Stimulated activated naive CD4-positive, alpha-beta T cell treated with Interleukin-2 at 50 U/mL for 16 hours (primary cell): ENCODE measurements around the gene CGNL1.

Experiments used
- DNase-seq: peaks from one replicate; lab custom pipeline; 2025; lab: John Stamatoyannopoulos, UW

CGNL1 gene

DNA sequence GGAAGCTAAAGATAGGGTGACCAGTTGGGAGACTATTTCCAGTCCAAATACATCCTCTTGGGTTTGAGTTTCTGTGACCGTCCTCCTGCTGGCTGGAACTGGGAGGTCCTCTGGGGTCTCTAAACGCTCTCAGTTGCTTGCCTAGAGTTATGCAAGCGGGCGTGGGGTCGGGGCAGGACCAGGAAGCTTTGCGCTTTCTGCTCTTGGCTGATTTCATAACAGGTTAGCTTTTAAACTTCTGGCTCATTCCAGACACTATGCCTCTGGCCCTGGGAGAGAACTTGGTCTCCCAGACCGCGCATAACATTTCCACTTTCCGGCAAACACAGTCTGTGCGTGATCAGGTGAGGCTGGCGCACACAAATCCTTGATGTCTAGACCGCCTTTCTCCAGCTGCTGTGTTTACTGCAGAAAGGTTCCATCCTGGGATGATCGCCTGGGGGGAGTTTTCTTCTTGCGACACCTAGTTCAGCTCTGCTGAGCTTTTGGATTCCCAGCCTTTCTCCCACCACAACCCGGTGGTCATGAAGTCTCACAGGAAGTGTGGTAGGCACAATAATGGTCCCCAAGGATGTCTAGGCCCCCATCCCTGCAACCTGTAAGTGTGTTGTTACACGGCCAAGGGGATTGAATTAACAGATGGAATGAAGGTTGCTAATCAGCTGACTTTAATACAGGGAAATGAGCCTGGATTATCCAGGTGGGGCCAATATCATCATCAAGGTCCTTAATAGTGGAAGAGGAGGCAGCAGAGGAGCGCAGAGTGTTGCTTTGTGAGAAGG, 23.6 kb upstream of the CGNL1 start:
- no peak for DNase-seq

DNA sequence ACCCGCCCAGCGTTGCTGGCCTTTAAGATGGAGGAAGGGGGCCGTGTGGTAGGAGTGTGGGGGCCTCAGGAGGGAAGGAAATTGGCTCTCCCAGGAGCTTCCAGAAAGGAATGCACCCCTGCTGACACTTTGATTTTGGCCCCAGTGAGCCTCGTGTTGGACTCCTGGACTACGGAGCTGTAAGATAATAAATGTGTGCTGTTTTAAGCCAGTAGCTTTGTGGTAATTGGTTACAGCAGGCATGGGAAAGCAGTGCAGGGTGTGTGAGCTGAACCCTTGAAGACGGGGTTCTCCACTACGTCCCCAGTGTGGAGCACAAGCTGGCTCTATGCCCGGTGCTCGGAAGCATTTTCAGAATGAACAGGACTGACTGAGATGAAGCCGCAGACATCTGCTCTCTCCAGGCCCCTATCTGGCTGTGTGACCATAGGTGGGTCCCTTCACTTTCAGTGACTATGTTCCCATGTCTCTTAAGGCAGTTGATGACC, 22.9 kb upstream of the CGNL1 start:
- no peak for DNase-seq

DNA sequence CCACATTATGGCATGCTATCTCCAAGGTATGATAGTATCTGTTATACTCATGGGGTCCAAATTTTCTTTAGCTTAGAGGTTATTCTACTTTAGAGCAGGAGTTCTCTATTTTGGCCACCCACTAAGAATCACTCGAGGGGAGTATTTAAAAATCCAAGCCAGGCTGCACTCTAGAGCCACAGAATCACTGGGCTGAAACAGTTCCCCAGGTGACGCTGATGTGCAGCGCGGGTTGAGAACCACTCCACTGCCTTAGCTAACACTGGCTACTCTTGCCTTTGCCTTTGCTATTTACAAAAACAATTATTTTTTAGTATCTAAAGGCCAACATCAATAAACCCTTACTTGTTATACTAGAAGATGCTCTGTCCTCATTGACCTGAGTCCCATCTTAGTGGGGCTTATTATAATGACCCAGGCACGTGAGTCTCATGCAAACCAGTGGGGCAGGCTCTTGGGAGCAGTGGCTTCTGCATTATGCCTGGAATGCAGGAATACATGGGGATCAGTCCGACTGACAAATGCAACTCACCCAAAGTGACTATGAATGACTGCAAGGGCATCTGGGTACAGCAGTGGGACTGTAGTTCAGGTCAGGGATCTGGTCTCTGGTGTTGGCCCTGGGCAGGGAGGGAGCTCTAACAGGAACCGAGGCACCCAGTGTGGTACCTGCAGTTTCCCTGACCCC, 21.7 kb upstream of the CGNL1 start:
- DNase-seq = no peak

DNA sequence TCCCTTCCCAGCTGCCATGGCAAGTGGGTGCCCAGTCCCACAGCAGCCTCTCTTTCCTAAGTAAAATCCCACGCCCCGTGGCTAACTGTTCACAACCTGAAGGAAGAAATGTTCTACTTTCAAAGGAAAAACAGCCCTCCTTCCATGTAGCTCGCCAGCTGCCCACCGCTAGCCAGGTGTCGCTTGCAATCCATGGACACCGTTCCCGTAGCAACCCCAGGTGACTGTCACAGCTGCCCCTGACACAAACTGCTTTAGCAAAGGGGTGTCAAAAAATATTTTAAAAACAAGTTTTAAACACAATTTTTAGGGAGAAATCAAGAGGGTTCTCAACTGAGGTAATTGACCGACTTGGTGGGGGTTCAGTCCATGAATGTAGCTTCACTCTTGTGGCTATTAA, 21.0 kb upstream of the CGNL1 start:
- DNase-seq = no peak

DNA sequence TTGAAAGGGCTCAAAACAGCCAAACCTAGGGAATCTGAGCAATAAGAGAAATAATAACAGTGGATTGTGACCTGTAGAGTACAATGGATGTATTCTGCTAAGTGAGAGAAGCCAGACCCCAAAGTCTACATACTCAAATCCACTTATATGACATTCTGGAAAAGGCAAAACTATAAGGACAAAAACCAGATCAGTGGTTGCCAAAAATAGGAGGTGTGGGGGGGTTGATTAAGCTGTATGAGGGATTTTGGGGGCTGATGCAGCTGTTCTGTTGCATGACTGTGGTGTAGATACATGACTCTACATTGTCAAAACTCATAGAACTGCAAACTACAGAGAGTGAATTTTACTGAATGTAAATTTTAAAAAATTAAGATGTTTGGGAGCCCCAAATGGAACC, 20.1 kb upstream of the CGNL1 start:
- DNase-seq = no peak

DNA sequence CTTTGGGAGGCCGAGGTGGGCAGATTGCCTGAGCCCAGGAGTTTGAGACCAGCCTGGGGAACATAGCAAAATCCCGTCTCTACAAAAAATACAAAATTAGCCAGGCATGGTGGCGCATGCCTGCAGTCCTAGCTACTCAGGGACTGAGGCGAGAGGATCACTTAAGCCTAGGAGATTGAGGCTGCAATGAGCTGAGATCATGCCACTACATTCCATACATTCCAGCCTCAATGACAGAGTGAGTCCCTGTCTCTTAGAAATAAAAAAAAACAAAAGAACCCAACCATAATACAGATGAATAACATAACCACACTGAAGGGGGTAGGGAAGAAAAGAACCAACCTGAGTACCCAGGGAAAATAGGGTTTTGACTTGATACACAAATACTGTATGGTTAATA, 19.7 kb upstream of the CGNL1 start:
- no peak for DNase-seq

DNA sequence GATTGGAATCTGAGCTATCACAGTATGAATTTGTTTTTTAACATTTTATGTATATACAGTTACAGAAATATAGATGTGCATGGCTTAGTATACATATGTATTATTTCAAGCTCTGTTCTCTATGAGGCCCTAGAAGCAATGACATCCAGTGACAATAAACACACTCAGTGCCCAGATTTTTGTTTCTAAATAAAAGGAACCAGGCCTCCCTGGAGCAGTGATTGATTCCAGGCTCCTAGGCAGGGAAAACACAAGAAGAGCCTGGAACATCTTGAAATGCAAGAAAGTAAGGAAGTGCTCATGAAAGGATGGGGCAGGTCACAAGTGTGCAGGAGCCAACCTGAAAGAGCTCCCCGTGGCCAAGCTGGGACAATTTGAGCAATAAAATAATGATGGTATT, 18.5 kb upstream of the CGNL1 start:
- DNase-seq = no peak

DNA sequence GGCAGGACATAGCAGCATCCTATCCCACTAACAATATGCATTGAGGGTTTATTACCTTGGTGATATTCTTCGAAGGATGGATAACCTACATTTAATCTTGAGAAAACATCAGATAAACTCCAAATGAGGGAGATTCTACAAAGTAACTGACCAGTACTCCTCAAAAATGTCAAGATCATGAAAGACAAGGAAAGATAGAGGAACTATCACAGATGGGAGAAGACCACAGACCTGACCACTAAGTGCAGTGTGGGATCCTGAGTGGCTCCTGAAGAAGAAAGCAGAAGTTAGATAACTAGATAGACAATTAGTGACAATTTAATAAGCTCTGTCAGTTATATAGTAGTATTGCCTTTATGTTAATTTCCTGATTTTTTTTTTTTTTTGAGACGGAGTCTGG, 17.7 kb upstream of the CGNL1 start:
- no peak for DNase-seq

DNA sequence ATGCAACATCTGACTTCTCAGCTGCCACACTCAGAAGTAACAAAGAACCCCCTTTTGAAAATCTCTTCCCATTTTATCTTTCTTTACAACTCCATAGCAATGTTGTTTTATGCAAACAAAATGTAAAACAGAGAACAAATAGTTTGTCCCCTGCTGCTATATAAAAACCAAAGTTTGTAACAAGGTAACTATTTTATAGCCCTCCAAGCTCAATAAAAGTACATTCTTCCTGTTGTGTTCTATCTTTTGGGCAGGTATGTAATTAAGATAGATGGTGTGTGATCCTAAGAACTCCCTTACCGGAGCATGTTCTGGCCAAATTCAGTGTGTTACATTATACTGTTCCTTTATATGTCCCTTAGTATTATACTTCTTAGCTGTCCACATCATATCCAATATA, 12.6 kb upstream of the CGNL1 start:
- DNase-seq = no peak

DNA sequence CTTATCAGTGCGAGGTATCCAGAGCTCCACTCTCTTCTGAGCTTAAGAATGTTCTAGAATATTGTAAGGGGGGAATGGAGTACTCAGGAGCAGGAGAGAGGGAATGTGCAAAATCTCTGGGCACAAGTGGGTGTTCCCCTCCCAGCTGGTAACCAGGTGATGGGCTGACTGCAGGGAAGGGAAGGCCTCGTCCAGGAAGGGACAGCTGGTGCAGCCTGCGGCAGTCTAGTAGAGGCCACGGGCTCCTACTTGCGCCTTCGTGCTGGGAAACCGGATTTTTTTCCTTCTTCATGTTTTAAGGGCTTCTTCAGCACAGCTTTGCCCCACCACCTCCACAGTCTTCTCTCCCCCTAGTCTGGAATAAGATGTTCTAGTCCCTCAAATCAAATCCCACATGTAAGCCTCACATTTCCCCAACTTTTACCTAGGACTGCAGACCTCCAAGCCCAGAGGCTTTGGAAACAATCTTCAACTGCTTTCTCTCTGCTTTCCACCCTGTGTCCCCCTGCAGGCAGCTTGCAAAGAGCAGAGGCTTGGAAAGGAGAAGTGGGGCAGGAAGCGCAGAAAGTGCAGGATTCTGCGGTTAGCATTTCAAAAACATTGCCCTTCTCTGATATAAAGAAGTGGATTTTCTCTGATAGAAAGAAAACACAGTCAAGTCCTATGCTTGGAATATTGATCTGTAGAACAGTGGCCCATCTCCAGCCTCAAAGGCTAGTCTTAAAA, 11.9 kb upstream of the CGNL1 start:
- DNase-seq = no peak

DNA sequence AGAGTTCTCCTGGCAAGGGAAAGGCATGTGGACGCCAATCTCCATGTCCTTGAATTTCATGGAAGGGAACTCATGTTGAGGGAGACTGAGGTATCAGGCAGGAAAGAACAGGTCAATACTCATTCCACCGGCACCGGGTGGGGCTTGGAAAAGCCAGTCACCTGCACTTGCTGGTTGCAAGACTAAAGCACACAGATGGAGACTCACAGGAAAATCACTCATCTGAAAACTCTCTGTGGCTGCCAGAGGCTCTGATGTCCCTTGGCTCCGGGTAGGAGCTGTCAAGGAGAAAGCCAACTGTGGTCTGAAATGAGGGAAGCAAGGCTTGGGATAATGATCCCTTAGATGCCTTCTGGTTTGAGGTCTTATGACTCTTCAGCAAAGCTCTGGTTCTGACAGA, 8.7 kb upstream of the CGNL1 start:
- no peak for DNase-seq

DNA sequence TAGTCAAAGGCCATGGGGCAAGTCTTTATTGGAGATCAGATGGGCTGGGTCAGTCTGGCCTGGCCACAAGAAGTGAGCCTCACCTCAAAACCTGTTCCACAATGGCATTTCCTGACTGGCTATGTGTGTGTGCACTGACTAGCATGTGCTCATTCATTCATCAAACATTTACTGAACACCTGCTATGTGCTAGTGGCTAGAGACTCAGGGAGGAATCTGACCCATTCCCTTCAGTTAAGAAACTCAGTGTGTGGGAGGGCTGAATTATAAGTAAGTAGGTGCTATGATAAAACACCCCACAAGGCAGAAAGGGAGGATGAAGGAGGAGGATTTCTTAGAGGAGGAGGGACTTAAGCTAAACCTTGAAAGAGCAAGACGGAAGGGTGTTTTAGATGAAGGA, 5.4 kb upstream of the CGNL1 start:
- no peak for DNase-seq

DNA sequence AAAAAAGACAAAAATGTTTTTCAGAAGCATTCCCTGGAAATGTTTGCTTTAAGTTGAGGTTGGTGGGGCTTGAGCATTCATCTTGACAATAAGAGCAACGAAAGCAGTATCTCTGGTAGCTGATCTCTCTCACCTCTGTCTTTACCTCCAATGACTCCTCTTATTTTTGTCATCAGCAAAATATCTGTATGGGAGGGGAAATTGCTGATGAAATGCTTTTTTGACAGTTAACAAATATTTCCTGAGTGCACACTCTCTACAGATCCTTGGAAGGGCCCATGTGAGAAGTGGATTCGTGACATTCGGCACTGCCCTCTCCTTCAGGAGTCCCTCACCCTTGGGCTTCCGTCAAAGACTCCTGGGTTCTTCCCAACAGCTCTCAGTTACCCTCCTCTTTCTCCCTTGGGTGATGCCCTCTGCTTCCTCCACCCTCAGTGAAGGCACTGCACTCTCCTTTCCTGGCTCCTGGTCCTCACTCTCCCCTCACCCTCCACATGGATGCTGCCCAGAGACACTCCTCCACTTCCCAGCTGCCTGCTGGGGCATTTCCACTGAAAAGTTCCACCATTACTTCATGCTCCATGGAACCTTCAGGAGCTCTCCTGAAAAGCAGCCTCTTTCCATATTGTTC, 2.9 kb upstream of the CGNL1 start:
- DNase-seq = no peak

DNA sequence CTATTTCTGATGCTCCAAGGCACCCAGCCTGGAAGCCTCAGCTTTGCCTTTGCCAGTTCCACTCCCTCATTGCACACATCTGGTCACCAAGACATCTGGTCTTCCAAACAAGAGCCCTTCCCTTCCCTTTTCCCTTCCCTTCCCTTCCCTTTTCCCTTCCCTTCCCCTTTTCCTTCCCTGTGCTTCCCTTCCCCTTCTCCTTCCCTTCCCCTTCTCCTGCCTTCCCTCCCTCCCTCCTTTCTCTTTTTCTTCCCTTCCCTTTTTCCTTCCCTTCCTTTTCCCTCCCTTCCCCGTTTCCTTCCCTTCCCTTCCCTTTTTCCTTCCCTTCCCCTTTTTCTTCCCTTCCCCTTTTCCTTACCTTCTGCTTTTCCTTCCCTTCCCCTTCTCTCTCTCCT, 2.4 kb upstream of the CGNL1 start:
- no peak for DNase-seq

DNA sequence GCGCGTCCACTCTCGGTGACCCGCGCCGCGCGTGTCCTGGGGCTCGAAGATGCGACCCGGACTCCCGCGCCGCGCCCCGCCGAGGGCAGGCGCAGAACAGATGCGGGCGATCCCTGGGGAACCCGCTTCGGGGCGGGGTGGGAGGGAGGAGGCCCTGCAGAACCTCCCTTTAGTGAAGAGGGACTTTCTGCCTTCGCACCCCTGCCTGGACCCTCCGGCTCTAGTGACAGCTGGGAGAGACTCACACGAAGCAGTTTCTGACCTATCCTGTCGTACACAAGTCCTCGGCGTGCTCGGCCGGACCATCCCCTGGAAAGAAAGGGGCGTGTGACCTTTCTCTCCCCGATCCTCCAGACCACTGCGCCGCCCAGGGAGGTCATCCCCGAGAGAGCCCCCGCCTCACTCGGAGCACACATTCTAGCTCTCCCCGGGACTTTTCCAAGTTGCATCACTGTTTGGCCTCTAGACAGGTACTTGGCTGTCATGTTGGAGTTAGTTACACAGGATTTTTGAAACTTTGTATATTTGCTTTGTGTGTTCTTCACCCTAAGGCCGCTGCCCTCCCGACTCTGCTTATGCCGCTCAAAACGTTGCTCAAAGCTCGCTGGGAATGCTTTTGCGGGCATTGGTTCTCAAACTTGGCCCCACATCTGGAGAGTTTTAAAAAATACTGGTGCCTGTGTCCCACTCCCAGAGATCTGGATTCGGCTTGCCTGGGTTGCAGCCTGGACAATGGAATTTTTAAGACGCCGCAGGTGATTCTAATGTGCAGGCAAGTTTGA, 582 bp downstream of the CGNL1 start:
- no peak for DNase-seq

DNA sequence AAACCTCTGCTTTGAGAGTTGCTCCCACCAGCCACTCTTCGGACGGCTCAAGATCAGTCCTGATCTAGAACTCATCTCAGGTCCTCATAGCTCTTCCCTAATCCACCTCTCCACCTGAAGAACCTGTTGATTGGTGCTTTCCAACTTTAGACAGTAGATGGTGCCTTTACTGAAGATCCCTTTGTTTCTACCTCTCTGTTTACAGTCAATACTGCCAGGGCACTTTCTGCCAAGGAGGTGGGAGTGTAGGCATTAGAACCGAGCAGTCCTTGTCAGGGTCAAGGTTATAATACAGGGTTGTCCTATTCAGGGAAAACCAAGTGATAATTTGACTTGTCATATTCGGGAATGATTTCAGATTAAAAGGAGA, 1.2 kb downstream of the CGNL1 start:
- no peak for DNase-seq

DNA sequence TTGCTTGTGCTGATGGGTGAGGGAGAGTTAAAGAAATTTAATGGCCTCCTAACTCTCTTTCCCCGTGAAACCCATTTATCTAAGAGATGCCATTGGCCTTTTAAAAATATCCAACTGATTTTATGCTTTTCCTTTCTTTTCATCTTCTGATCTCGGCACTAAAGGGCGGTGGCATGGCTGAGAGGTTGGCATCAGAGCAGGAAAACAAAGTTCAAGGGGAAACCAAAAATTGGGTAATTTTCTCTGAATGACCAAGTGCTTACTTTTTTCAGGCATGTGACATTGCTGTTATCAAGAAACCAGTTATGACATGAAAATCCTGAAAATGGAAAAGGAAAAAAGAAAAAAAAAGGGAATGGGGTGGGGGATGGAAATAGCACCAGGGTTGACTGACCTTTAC, 3.2 kb downstream of the CGNL1 start:
- DNase-seq = no peak

DNA sequence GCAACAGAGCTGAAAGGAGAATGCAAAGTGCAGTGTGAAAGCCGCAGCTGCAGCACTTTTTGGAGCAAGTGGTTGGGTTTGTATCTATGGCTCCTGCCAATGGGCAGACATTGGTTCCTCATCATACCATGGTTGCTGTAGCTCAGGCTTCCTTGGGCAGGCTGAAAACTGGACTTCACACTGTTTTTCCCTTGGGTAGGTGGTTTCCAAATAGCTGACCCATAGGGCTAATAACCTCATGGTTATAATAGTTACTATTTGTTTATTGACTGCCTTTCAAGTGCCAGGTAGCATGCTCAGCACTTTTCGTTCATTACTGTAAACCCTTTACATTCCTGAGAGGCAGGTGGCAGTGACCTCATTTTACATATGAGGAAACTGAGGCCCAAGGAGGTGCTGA, 4.5 kb downstream of the CGNL1 start:
- DNase-seq = no peak

DNA sequence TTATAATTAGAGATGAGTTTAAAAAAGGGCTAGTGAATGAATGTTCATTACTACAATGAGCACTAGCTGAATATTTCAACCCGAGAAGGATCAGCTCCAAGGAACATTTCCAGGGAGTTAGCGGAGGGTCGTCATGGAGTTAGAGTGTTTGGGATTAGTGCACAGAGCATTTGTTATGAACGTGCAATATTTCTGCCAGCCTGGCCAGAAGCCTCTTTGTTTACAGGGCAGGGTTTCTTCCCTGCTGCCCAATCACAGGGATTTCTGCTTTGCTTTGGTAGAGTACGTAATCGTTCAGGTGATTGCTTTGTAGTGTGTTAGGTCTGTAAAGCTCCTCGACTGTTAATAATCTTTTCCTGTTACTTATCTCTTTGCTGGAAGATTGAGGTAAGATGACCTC, 5.9 kb downstream of the CGNL1 start:
- DNase-seq = no peak

DNA sequence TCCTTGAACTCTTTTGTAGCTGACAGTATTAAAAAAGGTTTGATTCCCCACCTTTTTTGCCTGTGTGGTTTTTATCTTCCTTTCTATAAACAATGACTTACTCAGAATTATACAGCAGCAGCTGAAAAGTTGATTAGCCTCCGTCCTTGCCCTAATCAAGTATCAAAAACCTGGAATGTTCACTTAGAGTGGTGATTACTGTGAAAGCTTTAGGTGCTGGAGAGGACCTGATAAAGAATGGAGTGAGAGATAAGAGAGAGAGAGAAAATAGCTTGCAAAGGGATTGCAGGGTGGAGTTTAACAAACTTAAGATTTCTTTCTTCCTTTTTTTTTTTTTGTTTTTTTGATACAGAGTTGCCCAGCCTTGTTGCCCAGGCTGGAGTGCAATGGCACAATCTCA, 6.7 kb downstream of the CGNL1 start:
- DNase-seq = no peak

DNA sequence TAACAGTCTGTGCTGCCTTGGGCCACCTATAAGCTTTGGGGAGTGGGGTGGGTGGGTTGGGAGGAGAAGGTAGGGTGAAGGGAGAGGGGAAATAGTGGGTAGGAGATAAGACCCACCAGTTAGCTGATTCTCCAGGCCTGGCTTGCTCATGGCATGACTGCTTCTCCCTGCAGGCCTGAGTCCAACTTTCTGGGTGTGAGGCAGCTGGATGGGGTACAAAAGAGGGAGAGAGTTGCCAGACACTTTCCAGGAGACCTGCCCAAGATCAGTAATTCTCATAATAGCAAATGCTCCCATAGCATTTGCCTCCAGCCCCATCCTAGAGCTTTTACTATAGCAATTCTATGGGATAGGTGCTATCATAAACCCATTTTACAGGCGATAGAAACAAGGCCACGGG, 7.7 kb downstream of the CGNL1 start:
- no peak for DNase-seq

DNA sequence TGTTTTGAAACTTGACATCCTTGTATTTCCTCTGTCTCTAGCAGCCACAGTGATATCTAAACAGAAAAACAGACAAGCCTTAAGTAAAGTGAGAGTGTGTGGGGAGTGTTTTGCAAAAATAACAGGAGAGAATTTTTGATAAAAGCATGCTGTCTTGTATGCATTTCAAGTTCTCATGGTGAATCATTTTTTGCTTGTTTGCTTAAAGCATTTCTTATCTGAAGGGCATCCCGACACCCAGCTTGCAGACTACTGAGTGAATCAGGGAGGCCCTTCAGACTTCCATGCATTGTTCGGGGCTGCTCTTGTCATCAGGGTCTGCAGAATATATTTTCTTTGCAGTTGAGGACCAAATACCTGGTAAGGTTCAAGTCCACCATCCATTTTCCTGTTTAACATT, 8.5 kb downstream of the CGNL1 start:
- DNase-seq = no peak
